H1 (cell line): ENCODE data around the gene MCF2L. TPM values are rescaled to one million over a fixed set of nuclear protein-coding genes. Genes with fewer than 3 reads are reported as not detected.
A peak's percentile ranks its signal among the peaks of the same experiment; 100 is the strongest.

Experiments
- CTCF ChIA-PET: fragments of 300-600 bp; sonication (Branson Sonifier 250); formaldehyde crosslinking; loops from one replicate; lab custom pipeline; 2021; ENCODE audit not compliant: partially characterized antibody; lab: Charles Lee
- POLR2A ChIA-PET: fragments of 300-600 bp; sonication (Branson Sonifier 250); formaldehyde crosslinking; loops from one replicate; lab custom pipeline; 2021; ENCODE audit warnings: inconsistent platforms; ENCODE audit not compliant: partially characterized antibody; lab: Charles Lee
- DNase-seq, 2 experiments: peaks; one replicate each; pipeline versions ENCODE4 v3.0.0 to v3.0.0-alpha.2; 2010 to 2022; ENCODE audit warnings: low spot score in 2 of 2, low read depth in 1 of 2, mixed read lengths in 1 of 2
- FAIRE-seq: peaks from 2 replicates; lab custom pipeline; 2011; peaks lifted over from hg19 to GRCh38; lab: Jason Lieb, UNC
- H2AFZ ChIP-seq: 2 replicates; pipeline ENCODE4 v1.8.1; 2012; ENCODE audit warnings: low read length, inconsistent platforms
- H2AK5ac ChIP-seq: 2 replicates; pipeline ENCODE4 v1.6.1; 2013; ENCODE audit warnings: low read depth, low read length
- H2BK120ac ChIP-seq: replicated peaks from 2 replicates; pipeline ENCODE3; 2013; ENCODE audit warnings: low read depth, low read length, inconsistent platforms
- H2BK12ac ChIP-seq: 2 replicates; pipeline ENCODE4 v1.6.1; 2013; ENCODE audit warnings: low read depth, low read length
- H2BK15ac ChIP-seq: 2 replicates; pipeline ENCODE4 v1.6.1; 2013; ENCODE audit warnings: low read length
- H2BK20ac ChIP-seq: 2 replicates; pipeline ENCODE4 v1.6.1; 2013; ENCODE audit warnings: low read length
- H2BK5ac ChIP-seq: 2 replicates; pipeline ENCODE4 v1.6.1; 2013; ENCODE audit warnings: low read depth, low read length
- H3K14ac ChIP-seq: 2 replicates; pipeline ENCODE4 v1.6.1; 2013; ENCODE audit warnings: inconsistent platforms; ENCODE audit not compliant: insufficient read length
- H3K18ac ChIP-seq: 2 replicates; pipeline ENCODE4 v1.6.1; 2013; ENCODE audit warnings: low read length; ENCODE audit errors: extremely low read depth
- H3K23ac ChIP-seq: 2 replicates; pipeline ENCODE4 v1.6.1; 2013; ENCODE audit warnings: inconsistent platforms; ENCODE audit not compliant: insufficient read length
- H3K23me2 ChIP-seq: 2 replicates; pipeline ENCODE4 v1.6.1; 2013; ENCODE audit warnings: low read depth, low read length
- H3K27ac ChIP-seq: 2 replicates; pipeline ENCODE4 v1.6.1; 2011; ENCODE audit warnings: low read depth, low read length, inconsistent platforms
- H3K27me3 ChIP-seq, 4 experiments: replicated peaks in 1 of 4; 1 replicate in 1 of 4; 2 replicates in 3 of 4; pipeline versions ENCODE4 v1.6.1 to v1.8.1; 2011 to 2013; ENCODE audit warnings: low read length in 3 of 4, mild to moderate bottlenecking in 3 of 4, inconsistent platforms in 2 of 4, mixed read lengths in 2 of 4, moderate library complexity in 1 of 4; ENCODE audit not compliant: control insufficient read depth in 3 of 4, insufficient read depth in 3 of 4; ENCODE audit errors: extremely low read depth in 1 of 4
- H3K36me3 ChIP-seq, 4 experiments: 2 replicates each; pipeline versions ENCODE4 v1.6.1 to v1.8.1; 2011 to 2013; ENCODE audit warnings: mild to moderate bottlenecking in 4 of 4, low read length in 3 of 4, moderate library complexity in 2 of 4, control low read depth in 1 of 4, inconsistent platforms in 1 of 4; ENCODE audit not compliant: insufficient read depth in 4 of 4, control insufficient read depth in 2 of 4
- H3K4ac ChIP-seq: replicated peaks from 2 replicates; pipeline ENCODE3; 2013; ENCODE audit warnings: low read length, low read depth, mixed read lengths, inconsistent platforms; ENCODE audit not compliant: insufficient read length
- H3K4me1 ChIP-seq, 4 experiments: replicated peaks in 1 of 4; 1 replicate in 1 of 4; 2 replicates in 3 of 4; pipeline versions ENCODE4 v1.6.1 to v1.8.1; 2011 to 2013; ENCODE audit warnings: low read length in 3 of 4, inconsistent platforms in 2 of 4, mixed read lengths in 1 of 4; ENCODE audit not compliant: insufficient read depth in 4 of 4, control insufficient read depth in 3 of 4
- H3K4me2 ChIP-seq, 2 experiments: 2 replicates each; pipeline versions ENCODE4 v1.6.1 to v1.8.1; 2011 to 2013; ENCODE audit warnings: low read depth in 2 of 2, low read length in 2 of 2, control low read depth in 1 of 2, inconsistent platforms in 1 of 2, mild to moderate bottlenecking in 1 of 2; ENCODE audit not compliant: insufficient read depth in 1 of 2
- H3K4me3 ChIP-seq, 4 experiments: fragments of 200-600, 300-600 bp in 1 of 4; sonication (generic), shearing (Covaris generic), sonication (Bioruptor Twin) in 1 of 4; 2 replicates each; pipeline versions ENCODE4 v1.5.1 to v1.8.1; 2011 to 2016; ENCODE audit warnings: low read length in 4 of 4, low read depth in 3 of 4, control low read depth in 2 of 4, inconsistent platforms in 2 of 4, mild to moderate bottlenecking in 2 of 4, mixed read lengths in 1 of 4, moderate library complexity in 1 of 4; ENCODE audit not compliant: insufficient read depth in 2 of 4; ENCODE audit errors: extremely low read depth in 1 of 4
- H3K56ac ChIP-seq: replicated peaks from 2 replicates; pipeline ENCODE3; 2013; ENCODE audit warnings: low read depth, mild to moderate bottlenecking, mixed read lengths, low read length, inconsistent platforms; ENCODE audit not compliant: insufficient read length
- H3K79me1 ChIP-seq: 2 replicates; pipeline ENCODE4 v1.6.1; 2013; ENCODE audit warnings: low read depth, low read length, control low read depth
- H3K79me2 ChIP-seq, 2 experiments: 2 replicates each; pipeline versions ENCODE4 v1.6.1 to v1.8.1; 2012 to 2013; ENCODE audit warnings: low read length in 2 of 2, mild to moderate bottlenecking in 2 of 2, inconsistent platforms in 1 of 2; ENCODE audit not compliant: insufficient read depth in 2 of 2, control insufficient read depth in 1 of 2
- H3K9ac ChIP-seq, 4 experiments: replicated peaks in 1 of 4; 1 replicate in 1 of 4; 2 replicates in 3 of 4; pipeline versions ENCODE4 v1.6.1 to v1.8.1; 2011 to 2013; ENCODE audit warnings: low read depth in 3 of 4, low read length in 3 of 4, control low read depth in 2 of 4, mild to moderate bottlenecking in 2 of 4, moderate library complexity in 2 of 4, inconsistent platforms in 1 of 4; ENCODE audit errors: extremely low read depth in 1 of 4
- H3K9me3 ChIP-seq, 2 experiments: 2 replicates each; pipeline versions ENCODE4 v1.6.1 to v1.8.1; 2012 to 2013; ENCODE audit warnings: mild to moderate bottlenecking in 2 of 2, moderate library complexity in 2 of 2, control low read depth in 1 of 2, inconsistent platforms in 1 of 2, low read depth in 1 of 2, low read length in 1 of 2, mixed read lengths in 1 of 2; ENCODE audit not compliant: insufficient read depth in 2 of 2
- H4K20me1 ChIP-seq, 2 experiments: replicated peaks in 1 of 2; 2 replicates each; pipeline versions ENCODE3 to v1.8.1; 2011 to 2013; ENCODE audit warnings: inconsistent platforms in 2 of 2, low read length in 2 of 2, mild to moderate bottlenecking in 1 of 2; ENCODE audit not compliant: insufficient read depth in 2 of 2, control insufficient read depth in 1 of 2
- H4K5ac ChIP-seq: 2 replicates; pipeline ENCODE4 v1.6.1; 2013; ENCODE audit warnings: low read length, low read depth, mixed read lengths, inconsistent platforms; ENCODE audit not compliant: insufficient read length
- H4K8ac ChIP-seq: 2 replicates; pipeline ENCODE4 v1.8.0; 2013; ENCODE audit warnings: mild to moderate bottlenecking, moderate library complexity, low read length, inconsistent platforms; ENCODE audit not compliant: insufficient read depth; ENCODE audit errors: extremely low read depth
- H4K91ac ChIP-seq: replicated peaks from 2 replicates; pipeline ENCODE3; 2013; ENCODE audit warnings: low read length, mixed read lengths, inconsistent platforms; ENCODE audit not compliant: insufficient read length
- CTCF ChIP-seq, 3 experiments: IDR thresholded peaks; 1 replicate in 2 of 3; 2 replicates in 1 of 3; pipeline versions ENCODE4 v1.5.1 to v1.6.1; 2011; ENCODE audit warnings: low read length in 3 of 3, mild to moderate bottlenecking in 3 of 3, inconsistent platforms in 2 of 3, low read depth in 1 of 3, moderate library complexity in 1 of 3; ENCODE audit not compliant: insufficient read depth in 1 of 3; ENCODE audit errors: control extremely low read depth in 1 of 3
- KDM5A ChIP-seq: fragments of 200-600 bp; IDR thresholded peaks from 2 replicates; pipeline ENCODE4 v1.7.1; 2012; ENCODE audit warnings: mild to moderate bottlenecking, low read length, inconsistent platforms, mixed read lengths
- YY1 ChIP-seq: IDR thresholded peaks from 2 replicates; pipeline ENCODE4 v1.6.1; 2011; ENCODE audit warnings: low read depth, mild to moderate bottlenecking, low read length
- WGBS, 2 experiments: shearing (Covaris generic) in 1 of 2; methylation state at CpG; one replicate each; pipeline versions ENCODE4 v1.1.6 to v1.1.7; 2013 to 2015; ENCODE audit warnings: low lambda C conversion rate in 2 of 2, mixed read lengths in 2 of 2, inconsistent platforms in 1 of 2, low coverage in 1 of 2, missing lambda C conversion rate in 1 of 2; ENCODE audit not compliant: insufficient replicate concordance in 2 of 2, insufficient coverage in 1 of 2, insufficient read length in 1 of 2; ENCODE audit errors: extremely low coverage in 1 of 2, missing lambda C conversion rate in 1 of 2; 5-methylcytosine and 5-hydroxymethylcytosine counted together
- polyA plus RNA-seq, 7 experiments: library from polyadenylated mRNA; depleted of rRNA in 3 of 7; stranded (reverse) in 5 of 7; unstranded in 2 of 7; fragments of >200 nt in 5 of 7; fragments of 200-250 nt in 2 of 7; gene quantifications; 1 replicate in 5 of 7; 2 replicates in 1 of 7; 4 replicates in 1 of 7; pipeline versions ENCODE4 v1.2.1 to v1.2.3, GENCODE V29; 2011 to 2013; ENCODE audit warnings: missing spikeins in 2 of 7, mixed read lengths in 2 of 7
- total RNA-seq: library from RNA; stranded (reverse); fragmentation: NEBNext Ultra II Directional; extraction: Animal tissue kit (Norgen Biotek cat#: 25700); gene quantifications from 2 replicates; pipeline ENCODE4 v1.2.1, GENCODE V29; 2021

MCF2L gene
- total and polyA plus RNA-seq, 2 of the 8 experiments (the other 6 are each of a cell fraction or from before 2014, with no cell fraction given) = 10.1 to 24.4 TPM

- no peak overlapping the region for H3K4me3 ChIP-seq
- H3K14ac ChIP-seq = no peak overlapping the region
- H2AFZ ChIP-seq = no peak overlapping the region
- H3K9ac ChIP-seq = no peak overlapping the region
- 92 to 100% methylated on average over 1 of the region's 1 CpG for WGBS, 2 experiments
- no peak overlapping the region for H2AK5ac ChIP-seq
- no peak overlapping the region for H4K8ac ChIP-seq
- no peak overlapping the region for H4K5ac ChIP-seq
- CTCF ChIA-PET = interaction anchor here (1.2 to 6.3 kb wide), 2 partner anchors 31 to 57 kb away, joined by 3 to 34 read pairs; no protein-coding TSS in a partner anchor
- FAIRE-seq = no peak
- no peak overlapping the region for H3K4ac ChIP-seq
- H2BK120ac ChIP-seq = no peak overlapping the region
- H4K20me1 ChIP-seq = peaks cover 3 to 21% of the 10 kb centered on the region in 2 experiments
- H3K56ac ChIP-seq = peak overlapping the region; percentile 94
- no peak overlapping the region for H3K27ac ChIP-seq
- no peak overlapping the region for H2BK12ac ChIP-seq
- no peak overlapping the region for H4K91ac ChIP-seq
- DNase-seq = no peak
- peaks cover 4% of the 10 kb centered on the region in 2 experiments; a peak in 3 of 4 replicates for H3K9me3 ChIP-seq
- H3K23me2 ChIP-seq = peaks cover 22% of the 10 kb centered on the region
- no peak overlapping the region for H2BK20ac ChIP-seq
- H3K79me2 ChIP-seq = no peaks in the 10 kb centered on the region
- peaks cover 0 to 8% (median 4%) of the 10 kb centered on the region in 4 experiments; a peak in 4 of 7 replicates for H3K27me3 ChIP-seq
- H3K4me2 ChIP-seq = no peak overlapping the region
- no peak overlapping the region for H3K18ac ChIP-seq
- H3K79me1 ChIP-seq = peaks cover 12% of the 10 kb centered on the region
- H3K4me1 ChIP-seq = peaks cover 0 to 3% (median under 1%) of the 10 kb centered on the region in 4 experiments; a peak in 2 of 7 replicates
- no peak overlapping the region for H3K23ac ChIP-seq
- POLR2A ChIA-PET = no interaction called here
- no peak overlapping the region for H2BK15ac ChIP-seq
- no peaks in the 10 kb centered on the region for H3K36me3 ChIP-seq
- no peak overlapping the region for H2BK5ac ChIP-seq
- no peak for TF ChIP-seq KDM5A
- no peak for TF ChIP-seq CTCF (IDR thresholded peaks at IDR 0.05; ENCODE audit: control extremely low read depth in 1 of 3, insufficient read depth in 1 of 3, low read depth in 1 of 3, low read length in 3 of 3)
- TF ChIP-seq YY1 = no peak
Observed at GRCh38 chr13:112972258-112972657, 3.2 kb downstream of the MCF2L start.
